Esophagus muscularis mucosa (tissue), 3 donors: ENCODE data around the gene RBPJ.

Experiments
- CTCF ChIP-seq, 3 experiments: fragments of 200-600 bp in 2 of 3; fragments of 450-650 bp in 1 of 3; sonication (generic) in 2 of 3; IDR thresholded peaks; one replicate each; pipeline ENCODE4 v1.5.1; 2017 to 2019; ENCODE audit warnings: antibody characterized with exemption in 3 of 3, mild to moderate bottlenecking in 2 of 3, moderate library complexity in 1 of 3
- POLR2A ChIP-seq: fragments of 450-650 bp; IDR thresholded peaks from one replicate; pipeline ENCODE4 v1.6.1; 2017; ENCODE audit warnings: antibody characterized with exemption, moderate library complexity, mild to moderate bottlenecking, low read depth
- POLR2AphosphoS5 ChIP-seq, 2 donors: sonication (generic); formaldehyde crosslinking; IDR thresholded peaks; one replicate each; pipeline ENCODE4 v1.6.1; 2017; ENCODE audit warnings: antibody characterized with exemption in 2 of 2

GRCh38 chr4:26272654-26273615 lies 47.9 kb upstream of the RBPJ start:
- TF ChIP-seq POLR2A (no peak), CTCF (IDR thresholded peaks at IDR 0.05) (no peak), POLR2AphosphoS5 (IDR thresholded peaks at IDR 0.05) (no peak)
